ENCODE measurements around the gene AFG1L. TPM values are rescaled to one million over a fixed set of nuclear protein-coding genes. Genes with fewer than 3 reads are reported as not detected.

Gene AFG1L
- total and polyA plus RNA-seq, 2 donors (not counting 1 experiment from before 2014, with no cell fraction given), result 1.7 to 5.4 TPM

- Histone ChIP-seq H3K4me2 (ENCODE audit: extremely low read depth, insufficient read depth, low read length) (no peak overlapping the region), H3K79me2 (ENCODE audit: control insufficient read depth, insufficient read depth, low read length) (no peaks in the 10 kb centered on the region), H4K20me1 (ENCODE audit: control insufficient read depth, extremely low read depth, insufficient read depth, low read length) (no peaks in the 10 kb centered on the region), H2AFZ (ENCODE audit: low read length) (no peak overlapping the region), H3K36me3 (ENCODE audit: control insufficient read depth, insufficient read depth, low read length) (no peaks in the 10 kb centered on the region), H3K27ac (ENCODE audit: insufficient read depth, low read length) (no peak overlapping the region), H3K27me3 (ENCODE audit: control insufficient read depth, insufficient read depth, low read length) (no peaks in the 10 kb centered on the region), H3K9ac (ENCODE audit: insufficient read depth, low read length) (no peak overlapping the region), H3K4me3 (replicated peaks in 1 of 4; ENCODE audit: control extremely low read depth in 1 of 4, insufficient read depth in 1 of 4, low read depth in 3 of 4, low read length in 4 of 4) (no peak overlapping the region), H3K9me3 (ENCODE audit: control insufficient read depth, insufficient read depth, low read depth, low read length) (no peaks in the 10 kb centered on the region), H3K4me1 (ENCODE audit: control insufficient read depth, extremely low read depth, insufficient read depth, low read length) (no peaks in the 10 kb centered on the region)
- TF ChIP-seq EZH2 (IDR thresholded peaks at IDR 0.05; ENCODE audit: low read length, missing control alignments) (no peak), CTCF (conservative IDR thresholded peaks at IDR 0.05 in 1 of 2, IDR thresholded peaks at IDR 0.05 in 1 of 2; ENCODE audit: low read depth in 1 of 2, low read length in 2 of 2) (no peak)
- DNase-seq (ENCODE audit: low read depth in 2 of 2), result no peak
These were observed 226.8 kb downstream of the AFG1L start for GRCh38 chr6:108521616-108522107.

- Histone ChIP-seq H3K27ac (ENCODE audit: insufficient read depth, low read length) (no peak overlapping the region), H3K79me2 (ENCODE audit: control insufficient read depth, insufficient read depth, low read length) (no peaks in the 10 kb centered on the region), H2AFZ (ENCODE audit: low read length) (no peak overlapping the region), H3K4me3 (replicated peaks in 1 of 4; ENCODE audit: control extremely low read depth in 1 of 4, insufficient read depth in 1 of 4, low read depth in 3 of 4, low read length in 4 of 4) (no peak overlapping the region), H3K9me3 (ENCODE audit: control insufficient read depth, insufficient read depth, low read depth, low read length) (no peaks in the 10 kb centered on the region), H3K9ac (ENCODE audit: insufficient read depth, low read length) (no peak overlapping the region), H3K4me1 (ENCODE audit: control insufficient read depth, extremely low read depth, insufficient read depth, low read length) (no peaks in the 10 kb centered on the region), H3K4me2 (ENCODE audit: extremely low read depth, insufficient read depth, low read length) (no peak overlapping the region), H4K20me1 (ENCODE audit: control insufficient read depth, extremely low read depth, insufficient read depth, low read length) (no peaks in the 10 kb centered on the region), H3K27me3 (ENCODE audit: control insufficient read depth, insufficient read depth, low read length) (no peaks in the 10 kb centered on the region), H3K36me3 (ENCODE audit: control insufficient read depth, insufficient read depth, low read length) (no peaks in the 10 kb centered on the region)
- DNase-seq (ENCODE audit: low read depth in 2 of 2), result no peak
- no peak for TF ChIP-seq EZH2 (IDR thresholded peaks at IDR 0.05; ENCODE audit: low read length, missing control alignments)
- TF ChIP-seq CTCF (conservative IDR thresholded peaks at IDR 0.05 in 1 of 2, IDR thresholded peaks at IDR 0.05 in 1 of 2; ENCODE audit: low read depth in 1 of 2, low read length in 2 of 2), result no peak
These were observed 228.8 kb downstream of the AFG1L start for GRCh38 chr6:108523697-108524096.

- H3K9ac ChIP-seq (ENCODE audit: insufficient read depth, low read length), result no peak overlapping the region
- TF ChIP-seq CTCF (conservative IDR thresholded peaks at IDR 0.05 in 1 of 2, IDR thresholded peaks at IDR 0.05 in 1 of 2; ENCODE audit: low read depth in 1 of 2, low read length in 2 of 2) (no peak), EZH2 (IDR thresholded peaks at IDR 0.05; ENCODE audit: low read length, missing control alignments) (no peak)
These were observed 229.8 kb downstream of the AFG1L start for GRCh38 chr6:108524528-108525248.

More at GRCh38 chr6:108524528-108525248, 229.8 kb downstream of the AFG1L start:
- Histone ChIP-seq H2AFZ (ENCODE audit: low read length) (no peak overlapping the region), H3K36me3 (ENCODE audit: control insufficient read depth, insufficient read depth, low read length) (no peaks in the 10 kb centered on the region), H3K27me3 (ENCODE audit: control insufficient read depth, insufficient read depth, low read length) (no peaks in the 10 kb centered on the region), H3K27ac (ENCODE audit: insufficient read depth, low read length) (no peak overlapping the region), H3K4me3 (replicated peaks in 1 of 4; ENCODE audit: control extremely low read depth in 1 of 4, insufficient read depth in 1 of 4, low read depth in 3 of 4, low read length in 4 of 4) (no peak overlapping the region), H4K20me1 (ENCODE audit: control insufficient read depth, extremely low read depth, insufficient read depth, low read length) (no peaks in the 10 kb centered on the region), H3K9me3 (ENCODE audit: control insufficient read depth, insufficient read depth, low read depth, low read length) (no peaks in the 10 kb centered on the region), H3K79me2 (ENCODE audit: control insufficient read depth, insufficient read depth, low read length) (no peaks in the 10 kb centered on the region), H3K4me2 (ENCODE audit: extremely low read depth, insufficient read depth, low read length) (no peak overlapping the region), H3K4me1 (ENCODE audit: control insufficient read depth, extremely low read depth, insufficient read depth, low read length) (no peaks in the 10 kb centered on the region)
- peak in 1 of 2 donors; percentile 21 for DNase-seq (ENCODE audit: low read depth in 2 of 2)
